ENCODE results near the gene MIER2.

DNA sequence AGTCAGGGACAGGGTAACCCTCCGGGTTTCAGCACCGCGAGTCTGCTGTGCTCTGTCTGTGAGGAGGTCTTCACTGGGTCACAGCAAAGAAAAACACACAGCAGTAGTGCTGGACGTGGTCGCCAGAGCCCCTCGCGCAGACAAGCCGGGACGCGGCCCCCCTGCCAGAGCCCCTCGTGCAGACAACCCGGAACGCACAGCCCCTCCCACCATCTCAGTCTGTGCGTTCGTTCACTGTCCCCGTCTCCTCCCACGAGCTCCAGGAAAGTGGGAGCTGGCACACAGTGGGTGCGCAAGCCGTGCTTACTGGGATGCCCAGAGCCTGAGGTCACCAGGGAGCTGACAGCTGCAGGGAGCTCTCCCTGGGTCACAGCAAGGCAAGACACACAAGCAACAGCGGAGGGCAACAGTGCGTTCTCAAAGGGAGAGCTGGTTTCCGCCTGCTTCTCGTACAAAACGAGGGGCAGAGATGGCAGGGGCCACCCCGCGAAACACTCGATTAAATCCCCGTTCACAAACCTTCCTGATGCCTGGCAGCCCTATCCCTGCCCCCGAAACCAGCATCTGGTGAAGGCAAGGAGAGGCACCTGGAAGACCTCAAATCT, 50.2 kb downstream of the MIER2 start:
- TF ChIP-seq EZH2 (optimal IDR thresholded peaks at IDR 0.05; ENCODE audit: low read depth, low read length), result no peak
- TF ChIP-seq, protein P1, sequence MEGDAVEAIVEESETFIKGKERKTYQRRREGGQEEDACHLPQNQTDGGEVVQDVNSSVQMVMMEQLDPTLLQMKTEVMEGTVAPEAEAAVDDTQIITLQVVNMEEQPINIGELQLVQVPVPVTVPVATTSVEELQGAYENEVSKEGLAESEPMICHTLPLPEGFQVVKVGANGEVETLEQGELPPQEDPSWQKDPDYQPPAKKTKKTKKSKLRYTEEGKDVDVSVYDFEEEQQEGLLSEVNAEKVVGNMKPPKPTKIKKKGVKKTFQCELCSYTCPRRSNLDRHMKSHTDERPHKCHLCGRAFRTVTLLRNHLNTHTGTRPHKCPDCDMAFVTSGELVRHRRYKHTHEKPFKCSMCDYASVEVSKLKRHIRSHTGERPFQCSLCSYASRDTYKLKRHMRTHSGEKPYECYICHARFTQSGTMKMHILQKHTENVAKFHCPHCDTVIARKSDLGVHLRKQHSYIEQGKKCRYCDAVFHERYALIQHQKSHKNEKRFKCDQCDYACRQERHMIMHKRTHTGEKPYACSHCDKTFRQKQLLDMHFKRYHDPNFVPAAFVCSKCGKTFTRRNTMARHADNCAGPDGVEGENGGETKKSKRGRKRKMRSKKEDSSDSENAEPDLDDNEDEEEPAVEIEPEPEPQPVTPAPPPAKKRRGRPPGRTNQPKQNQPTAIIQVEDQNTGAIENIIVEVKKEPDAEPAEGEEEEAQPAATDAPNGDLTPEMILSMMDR (IDR thresholded peaks at IDR 0.05; ENCODE audit: low read length), result no peak

Data from MM.1S (cell line).